Activated CD4-positive, alpha-beta T cell treated with anti-CD3 and anti-CD28 coated beads, Interleukin-2, Interleukin-6, amounts not matched to agents 100 ng/mL and 50 ng/mL, durations not matched to agents 16 hours and 8 hours (primary cell): ENCODE measurements around the gene ARHGEF16.

Experiments
- DNase-seq: peaks from one replicate; pipeline ENCODE4 v3.0.0-alpha.2; 2020

Gene ARHGEF16

GRCh38 chr1:3483801-3484444, 29.5 kb downstream of the ARHGEF16 start:
- DNase-seq = peak; percentile 43

GRCh38 chr1:3485016-3485415, 30.6 kb downstream of the ARHGEF16 start:
- no peak for DNase-seq

- DNase-seq = no peak
Observed at GRCh38 chr1:3488432-3488831, 34.0 kb downstream of the ARHGEF16 start.

GRCh38 chr1:3490046-3490745, 35.7 kb downstream of the ARHGEF16 start:
- DNase-seq = no peak

GRCh38 chr1:3491291-3492246, 37.1 kb downstream of the ARHGEF16 start:
- DNase-seq = peak; percentile 84

GRCh38 chr1:3492545-3493246, 38.2 kb downstream of the ARHGEF16 start:
- no peak for DNase-seq

GRCh38 chr1:3494321-3495308, 40.1 kb downstream of the ARHGEF16 start:
- DNase-seq = no peak

- DNase-seq = no peak
Observed at GRCh38 chr1:3495776-3496745, 41.6 kb downstream of the ARHGEF16 start.

- DNase-seq = no peak
Observed at GRCh38 chr1:3496916-3497315, 42.5 kb downstream of the ARHGEF16 start.

- no peak for DNase-seq
Observed at GRCh38 chr1:3497521-3497920, 43.1 kb downstream of the ARHGEF16 start.

- DNase-seq = no peak
Observed at GRCh38 chr1:3498246-3498930, 43.9 kb downstream of the ARHGEF16 start.

- DNase-seq = no peak
Observed at GRCh38 chr1:3498986-3499385, 44.5 kb downstream of the ARHGEF16 start.

- no peak for DNase-seq
Observed at GRCh38 chr1:3499611-3500010, 45.1 kb downstream of the ARHGEF16 start.

GRCh38 chr1:3500265-3500835, 45.9 kb downstream of the ARHGEF16 start:
- DNase-seq = no peak

- DNase-seq = no peak
Observed at GRCh38 chr1:3501437-3501836, 47.0 kb downstream of the ARHGEF16 start.

GRCh38 chr1:3501856-3502640, 47.6 kb downstream of the ARHGEF16 start:
- peak; percentile 37 for DNase-seq

- DNase-seq = no peak
Observed at GRCh38 chr1:3502641-3503524, 48.4 kb downstream of the ARHGEF16 start.

- no peak for DNase-seq
Observed at GRCh38 chr1:3503525-3503886, 49.0 kb downstream of the ARHGEF16 start.
